C4-2B (cell line): ENCODE data around the gene ZNF423.

Experiments
- ZFX ChIP-seq: fragments of 450-650 bp; IDR thresholded peaks from 2 replicates; pipeline ENCODE4 v1.6.1; 2017
- TF ChIP-seq, protein P1 (sequence below): fragments of 450-650 bp; conservative IDR thresholded peaks from 2 replicates; pipeline ENCODE4 v1.5.1; 2017; ENCODE audit warnings: mild to moderate bottlenecking

DNA sequence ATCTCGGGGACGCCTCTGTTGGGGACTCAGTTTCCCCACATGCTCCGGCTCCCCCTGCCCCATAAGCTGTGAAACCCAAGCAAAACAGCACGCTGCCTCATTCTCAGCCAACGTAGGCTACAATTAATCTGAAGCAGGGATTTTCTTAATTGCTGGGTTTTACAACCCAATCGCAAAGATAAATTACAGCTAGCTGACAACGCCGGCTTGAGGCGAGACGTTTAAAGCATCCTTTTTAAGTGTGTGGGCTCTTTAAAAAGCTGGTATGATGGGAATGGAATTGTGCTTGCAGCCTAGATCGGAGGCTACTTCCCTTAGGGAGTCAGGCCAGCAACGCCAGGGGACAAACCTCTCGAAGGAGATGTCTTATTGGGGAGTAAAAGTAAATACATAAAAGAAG is 185.3 kb downstream of the ZNF423 start:
- TF ChIP-seq, protein P1, sequence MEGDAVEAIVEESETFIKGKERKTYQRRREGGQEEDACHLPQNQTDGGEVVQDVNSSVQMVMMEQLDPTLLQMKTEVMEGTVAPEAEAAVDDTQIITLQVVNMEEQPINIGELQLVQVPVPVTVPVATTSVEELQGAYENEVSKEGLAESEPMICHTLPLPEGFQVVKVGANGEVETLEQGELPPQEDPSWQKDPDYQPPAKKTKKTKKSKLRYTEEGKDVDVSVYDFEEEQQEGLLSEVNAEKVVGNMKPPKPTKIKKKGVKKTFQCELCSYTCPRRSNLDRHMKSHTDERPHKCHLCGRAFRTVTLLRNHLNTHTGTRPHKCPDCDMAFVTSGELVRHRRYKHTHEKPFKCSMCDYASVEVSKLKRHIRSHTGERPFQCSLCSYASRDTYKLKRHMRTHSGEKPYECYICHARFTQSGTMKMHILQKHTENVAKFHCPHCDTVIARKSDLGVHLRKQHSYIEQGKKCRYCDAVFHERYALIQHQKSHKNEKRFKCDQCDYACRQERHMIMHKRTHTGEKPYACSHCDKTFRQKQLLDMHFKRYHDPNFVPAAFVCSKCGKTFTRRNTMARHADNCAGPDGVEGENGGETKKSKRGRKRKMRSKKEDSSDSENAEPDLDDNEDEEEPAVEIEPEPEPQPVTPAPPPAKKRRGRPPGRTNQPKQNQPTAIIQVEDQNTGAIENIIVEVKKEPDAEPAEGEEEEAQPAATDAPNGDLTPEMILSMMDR = no peak
- TF ChIP-seq ZFX = no peak
